ENCODE measurements around the gene AUTS2.

Gene AUTS2

GRCh38 chr7:70188901-70189650 is 590.8 kb downstream of the AUTS2 start:
- DNase-seq (ENCODE audit: low spot score): no peak

- no peak for DNase-seq (ENCODE audit: low spot score)
These were observed 591.5 kb downstream of the AUTS2 start for GRCh38 chr7:70189776-70190175.

GRCh38 chr7:70190281-70190680 is 592.0 kb downstream of the AUTS2 start:
- no peak for DNase-seq (ENCODE audit: low spot score)

GRCh38 chr7:70193514-70193913 is 595.2 kb downstream of the AUTS2 start:
- DNase-seq (ENCODE audit: low spot score): peak; percentile 5

GRCh38 chr7:70208236-70209063 is 610.2 kb downstream of the AUTS2 start:
- DNase-seq (ENCODE audit: low spot score): no peak

GRCh38 chr7:70210200-70210935 is 612.1 kb downstream of the AUTS2 start:
- DNase-seq (ENCODE audit: low spot score): no peak

- DNase-seq (ENCODE audit: low spot score): no peak
These were observed 612.6 kb downstream of the AUTS2 start for GRCh38 chr7:70210936-70211310.

GRCh38 chr7:70212281-70212680 is 614.0 kb downstream of the AUTS2 start:
- no peak for DNase-seq (ENCODE audit: low spot score)

- no peak for DNase-seq (ENCODE audit: low spot score)
These were observed 615.8 kb downstream of the AUTS2 start for GRCh38 chr7:70214071-70214470.

GRCh38 chr7:70215491-70215890 is 617.2 kb downstream of the AUTS2 start:
- DNase-seq (ENCODE audit: low spot score): no peak

- DNase-seq (ENCODE audit: low spot score): no peak
These were observed 619.3 kb downstream of the AUTS2 start for GRCh38 chr7:70217571-70217970.

GRCh38 chr7:70218006-70218405 is 619.7 kb downstream of the AUTS2 start:
- DNase-seq (ENCODE audit: low spot score): no peak

GRCh38 chr7:70219061-70219460 is 620.8 kb downstream of the AUTS2 start:
- DNase-seq (ENCODE audit: low spot score): no peak

- no peak for DNase-seq (ENCODE audit: low spot score)
These were observed 631.0 kb downstream of the AUTS2 start for GRCh38 chr7:70229242-70229641.

GRCh38 chr7:70230761-70231160 is 632.5 kb downstream of the AUTS2 start:
- no peak for DNase-seq (ENCODE audit: low spot score)

GRCh38 chr7:70233776-70234175 is 635.5 kb downstream of the AUTS2 start:
- DNase-seq (ENCODE audit: low spot score): no peak

- DNase-seq (ENCODE audit: low spot score): no peak
These were observed 639.0 kb downstream of the AUTS2 start for GRCh38 chr7:70237256-70237655.

GRCh38 chr7:70237831-70238575 is 639.7 kb downstream of the AUTS2 start:
- no peak for DNase-seq (ENCODE audit: low spot score)

GRCh38 chr7:70239918-70240317 is 641.6 kb downstream of the AUTS2 start:
- DNase-seq (ENCODE audit: low spot score): no peak

GRCh38 chr7:70240873-70241272 is 642.6 kb downstream of the AUTS2 start:
- no peak for DNase-seq (ENCODE audit: low spot score)

GRCh38 chr7:70241536-70242175 is 643.4 kb downstream of the AUTS2 start:
- DNase-seq (ENCODE audit: low spot score): peak; percentile 75
